Measurements from ENCODE around the gene XRCC6. TPM values are rescaled to one million over a fixed set of nuclear protein-coding genes. Genes with fewer than 3 reads are reported as not detected.

The XRCC6 gene
- total RNA-seq, 1 experiment from 2014 or later: 588 TPM

DNA sequence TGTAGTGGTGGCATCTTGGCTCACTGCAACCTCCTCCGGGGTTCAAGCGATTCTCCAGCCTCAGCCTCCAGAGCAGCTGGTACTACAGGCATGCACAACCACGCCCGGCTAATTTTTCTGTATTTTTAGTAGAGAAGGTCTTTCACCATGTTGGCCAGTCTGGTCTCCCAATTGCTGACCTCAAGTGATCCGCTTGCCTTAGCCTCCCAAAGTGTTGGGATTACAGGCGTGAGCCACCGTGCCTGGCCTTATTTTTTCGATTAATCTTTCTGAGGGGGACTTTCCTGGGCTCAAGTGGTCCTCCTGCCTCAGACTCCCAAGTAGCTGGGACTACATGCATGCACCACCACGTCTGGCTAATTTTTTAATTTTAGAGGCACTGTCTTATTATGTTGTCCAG, 62.0 kb downstream of the XRCC6 start (continued):
- TF ChIP-seq, protein P1, sequence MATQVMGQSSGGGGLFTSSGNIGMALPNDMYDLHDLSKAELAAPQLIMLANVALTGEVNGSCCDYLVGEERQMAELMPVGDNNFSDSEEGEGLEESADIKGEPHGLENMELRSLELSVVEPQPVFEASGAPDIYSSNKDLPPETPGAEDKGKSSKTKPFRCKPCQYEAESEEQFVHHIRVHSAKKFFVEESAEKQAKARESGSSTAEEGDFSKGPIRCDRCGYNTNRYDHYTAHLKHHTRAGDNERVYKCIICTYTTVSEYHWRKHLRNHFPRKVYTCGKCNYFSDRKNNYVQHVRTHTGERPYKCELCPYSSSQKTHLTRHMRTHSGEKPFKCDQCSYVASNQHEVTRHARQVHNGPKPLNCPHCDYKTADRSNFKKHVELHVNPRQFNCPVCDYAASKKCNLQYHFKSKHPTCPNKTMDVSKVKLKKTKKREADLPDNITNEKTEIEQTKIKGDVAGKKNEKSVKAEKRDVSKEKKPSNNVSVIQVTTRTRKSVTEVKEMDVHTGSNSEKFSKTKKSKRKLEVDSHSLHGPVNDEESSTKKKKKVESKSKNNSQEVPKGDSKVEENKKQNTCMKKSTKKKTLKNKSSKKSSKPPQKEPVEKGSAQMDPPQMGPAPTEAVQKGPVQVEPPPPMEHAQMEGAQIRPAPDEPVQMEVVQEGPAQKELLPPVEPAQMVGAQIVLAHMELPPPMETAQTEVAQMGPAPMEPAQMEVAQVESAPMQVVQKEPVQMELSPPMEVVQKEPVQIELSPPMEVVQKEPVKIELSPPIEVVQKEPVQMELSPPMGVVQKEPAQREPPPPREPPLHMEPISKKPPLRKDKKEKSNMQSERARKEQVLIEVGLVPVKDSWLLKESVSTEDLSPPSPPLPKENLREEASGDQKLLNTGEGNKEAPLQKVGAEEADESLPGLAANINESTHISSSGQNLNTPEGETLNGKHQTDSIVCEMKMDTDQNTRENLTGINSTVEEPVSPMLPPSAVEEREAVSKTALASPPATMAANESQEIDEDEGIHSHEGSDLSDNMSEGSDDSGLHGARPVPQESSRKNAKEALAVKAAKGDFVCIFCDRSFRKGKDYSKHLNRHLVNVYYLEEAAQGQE (IDR thresholded peaks at IDR 0.05; ENCODE audit: low read depth): no peak
- TF ChIP-seq CEBPB (IDR thresholded peaks at IDR 0.05; ENCODE audit: low read depth) (no peak), TCF7L2 (IDR thresholded peaks at IDR 0.05; ENCODE audit: borderline replicate concordance, extremely low read depth, insufficient read depth, insufficient read length) (no peak), FOSL1 (IDR thresholded peaks at IDR 0.05; ENCODE audit: low read depth) (no peak), RAD21 (IDR thresholded peaks at IDR 0.05; ENCODE audit: low read depth) (no peak), YY1 (IDR thresholded peaks at IDR 0.05; ENCODE audit: extremely low read depth, insufficient replicate concordance, low read depth, low read length) (no peak)

DNA sequence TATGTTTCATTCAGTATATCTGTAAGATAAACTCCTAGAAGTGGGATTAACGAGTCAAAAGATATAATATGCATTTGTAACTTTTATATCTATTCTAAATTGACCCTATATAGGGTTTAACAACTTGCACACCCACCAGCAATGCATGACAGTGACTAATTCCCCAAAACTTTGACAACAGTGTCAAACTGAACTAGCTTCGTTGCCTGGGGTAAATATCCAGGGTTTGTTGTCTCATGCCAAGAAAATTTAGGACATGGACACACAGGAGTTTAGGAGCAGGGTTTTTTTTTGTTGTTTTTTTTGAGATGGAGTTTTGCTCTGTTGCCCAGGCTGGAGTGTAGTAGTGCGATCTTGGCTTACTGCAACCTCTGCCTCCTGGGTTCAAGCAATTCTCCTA, 62.5 kb downstream of the XRCC6 start:
- TF ChIP-seq EZH2phosphoT487 (IDR thresholded peaks at IDR 0.05; ENCODE audit: borderline replicate concordance) (no peak), ZNF274 (IDR thresholded peaks at IDR 0.05; ENCODE audit: low read depth, low read length) (no peak), SP1 (IDR thresholded peaks at IDR 0.05; ENCODE audit: low read depth) (no peak), FOSL1 (IDR thresholded peaks at IDR 0.05; ENCODE audit: low read depth) (no peak), POLR2A (IDR thresholded peaks at IDR 0.05; ENCODE audit: borderline replicate concordance, extremely low read depth, insufficient read depth, insufficient read length) (no peak), EGR1 (IDR thresholded peaks at IDR 0.05; ENCODE audit: low read depth) (no peak), TCF7L2 (IDR thresholded peaks at IDR 0.05; ENCODE audit: borderline replicate concordance, extremely low read depth, insufficient read depth, insufficient read length) (no peak), YY1 (IDR thresholded peaks at IDR 0.05; ENCODE audit: extremely low read depth, insufficient replicate concordance, low read depth, low read length) (no peak), SIN3A (IDR thresholded peaks at IDR 0.05; ENCODE audit: low read depth) (no peak), RAD21 (IDR thresholded peaks at IDR 0.05; ENCODE audit: low read depth) (no peak), CEBPB (IDR thresholded peaks at IDR 0.05; ENCODE audit: low read depth) (no peak), ZFX (IDR thresholded peaks at IDR 0.05) (no peak)
- TF ChIP-seq, protein P2, sequence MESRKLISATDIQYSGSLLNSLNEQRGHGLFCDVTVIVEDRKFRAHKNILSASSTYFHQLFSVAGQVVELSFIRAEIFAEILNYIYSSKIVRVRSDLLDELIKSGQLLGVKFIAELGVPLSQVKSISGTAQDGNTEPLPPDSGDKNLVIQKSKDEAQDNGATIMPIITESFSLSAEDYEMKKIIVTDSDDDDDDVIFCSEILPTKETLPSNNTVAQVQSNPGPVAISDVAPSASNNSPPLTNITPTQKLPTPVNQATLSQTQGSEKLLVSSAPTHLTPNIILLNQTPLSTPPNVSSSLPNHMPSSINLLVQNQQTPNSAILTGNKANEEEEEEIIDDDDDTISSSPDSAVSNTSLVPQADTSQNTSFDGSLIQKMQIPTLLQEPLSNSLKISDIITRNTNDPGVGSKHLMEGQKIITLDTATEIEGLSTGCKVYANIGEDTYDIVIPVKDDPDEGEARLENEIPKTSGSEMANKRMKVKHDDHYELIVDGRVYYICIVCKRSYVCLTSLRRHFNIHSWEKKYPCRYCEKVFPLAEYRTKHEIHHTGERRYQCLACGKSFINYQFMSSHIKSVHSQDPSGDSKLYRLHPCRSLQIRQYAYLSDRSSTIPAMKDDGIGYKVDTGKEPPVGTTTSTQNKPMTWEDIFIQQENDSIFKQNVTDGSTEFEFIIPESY (IDR thresholded peaks at IDR 0.05; ENCODE audit: extremely low read depth, insufficient replicate concordance, low read length): no peak
- TF ChIP-seq, protein P3, sequence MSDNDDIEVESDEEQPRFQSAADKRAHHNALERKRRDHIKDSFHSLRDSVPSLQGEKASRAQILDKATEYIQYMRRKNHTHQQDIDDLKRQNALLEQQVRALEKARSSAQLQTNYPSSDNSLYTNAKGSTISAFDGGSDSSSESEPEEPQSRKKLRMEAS (IDR thresholded peaks at IDR 0.05): no peak
- TF ChIP-seq, protein P4, sequence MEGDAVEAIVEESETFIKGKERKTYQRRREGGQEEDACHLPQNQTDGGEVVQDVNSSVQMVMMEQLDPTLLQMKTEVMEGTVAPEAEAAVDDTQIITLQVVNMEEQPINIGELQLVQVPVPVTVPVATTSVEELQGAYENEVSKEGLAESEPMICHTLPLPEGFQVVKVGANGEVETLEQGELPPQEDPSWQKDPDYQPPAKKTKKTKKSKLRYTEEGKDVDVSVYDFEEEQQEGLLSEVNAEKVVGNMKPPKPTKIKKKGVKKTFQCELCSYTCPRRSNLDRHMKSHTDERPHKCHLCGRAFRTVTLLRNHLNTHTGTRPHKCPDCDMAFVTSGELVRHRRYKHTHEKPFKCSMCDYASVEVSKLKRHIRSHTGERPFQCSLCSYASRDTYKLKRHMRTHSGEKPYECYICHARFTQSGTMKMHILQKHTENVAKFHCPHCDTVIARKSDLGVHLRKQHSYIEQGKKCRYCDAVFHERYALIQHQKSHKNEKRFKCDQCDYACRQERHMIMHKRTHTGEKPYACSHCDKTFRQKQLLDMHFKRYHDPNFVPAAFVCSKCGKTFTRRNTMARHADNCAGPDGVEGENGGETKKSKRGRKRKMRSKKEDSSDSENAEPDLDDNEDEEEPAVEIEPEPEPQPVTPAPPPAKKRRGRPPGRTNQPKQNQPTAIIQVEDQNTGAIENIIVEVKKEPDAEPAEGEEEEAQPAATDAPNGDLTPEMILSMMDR (IDR thresholded peaks at IDR 0.05 in 2 of 3, conservative IDR thresholded peaks at IDR 0.05 in 1 of 3; ENCODE audit: borderline replicate concordance in 1 of 3, insufficient read depth in 1 of 3, low read depth in 2 of 3, low read length in 2 of 3): no peak
- Histone ChIP-seq H4K20me1 (ENCODE audit: insufficient read depth) (peaks cover 32% of the 10 kb centered on the region; the same call in 1 of the 2 replicates), H3K4me1 (ENCODE audit: control insufficient read depth in 1 of 2, insufficient read depth in 2 of 2, low read length in 2 of 2) (peaks cover 8 to 34% of the 10 kb centered on the region in 2 experiments), H3K36me3 (ENCODE audit: control insufficient read depth in 1 of 2, insufficient read depth in 2 of 2, low read length in 2 of 2) (peaks cover 14 to 17% of the 10 kb centered on the region in 2 experiments; a peak in 3 of 4 replicates), H3K79me2 (ENCODE audit: insufficient read depth, low read length) (peaks cover 100% of the 10 kb centered on the region), H3K4me2 (ENCODE audit: low read length) (peak overlapping the region; percentile 66), H3K9me2 (ENCODE audit: insufficient read depth) (no peaks in the 10 kb centered on the region), H3K4me3 (replicated peaks in 1 of 2; ENCODE audit: low read depth in 1 of 2, low read length in 2 of 2) (peak overlapping the region in 1 of 2 experiments; percentile 77; a peak in 1 of 4 replicates), H3K27ac (ENCODE audit: low read depth, low read length) (no peak overlapping the region; the same call in 1 of the 2 replicates), H2AFZ (ENCODE audit: low read depth, low read length, poor library complexity, severe bottlenecking) (no peak overlapping the region), H3K27me3 (ENCODE audit: insufficient read depth, low read length) (no peaks in the 10 kb centered on the region), H3K9me3 (ENCODE audit: control insufficient read depth in 1 of 2, insufficient read depth in 1 of 2, low read depth in 1 of 2, low read length in 2 of 2) (no peaks in the 10 kb centered on the region), H3K9ac (ENCODE audit: low read length) (peak overlapping the region; percentile 87)
- ChIA-PET CTCF (no interaction called here), RAD21 (ENCODE audit: low non-redundant PET in 1 of 2, low total read pairs in 2 of 2, uncharacterized antibody in 2 of 2, unreplicated experiment in 2 of 2) (no interaction called here), POLR2A (no interaction called here)
- DNase-seq (ENCODE audit: low read depth, low spot score) (no peak), ATAC-seq (no peak)
- intact Hi-C loops (cut with micrococcal nuclease): no loop called here
- BruUV-seq (replicated peaks): no TSS peak
